Activated CD4-positive, alpha-beta T cell treated with anti-CD3 and anti-CD28 coated beads for 24 hours (primary cell): ENCODE data around the gene MIOS.
A peak's percentile ranks its signal among the peaks of the same experiment; 100 is the strongest.

Experiments used
- DNase-seq, 2 donors: peaks; one replicate each; pipeline ENCODE4 v3.0.0-alpha.2; 2020; ENCODE audit warnings: low read depth in 2 of 2

The MIOS gene

GRCh38 chr7:7566651-7567611, at the start of gene MIOS:
TSS of gene MIOS (plus strand) at chr7:7566884. CDS start at chr7:7572476, 5,592 bp downstream.
- peak; percentile 67 to 78 for DNase-seq

DNA sequence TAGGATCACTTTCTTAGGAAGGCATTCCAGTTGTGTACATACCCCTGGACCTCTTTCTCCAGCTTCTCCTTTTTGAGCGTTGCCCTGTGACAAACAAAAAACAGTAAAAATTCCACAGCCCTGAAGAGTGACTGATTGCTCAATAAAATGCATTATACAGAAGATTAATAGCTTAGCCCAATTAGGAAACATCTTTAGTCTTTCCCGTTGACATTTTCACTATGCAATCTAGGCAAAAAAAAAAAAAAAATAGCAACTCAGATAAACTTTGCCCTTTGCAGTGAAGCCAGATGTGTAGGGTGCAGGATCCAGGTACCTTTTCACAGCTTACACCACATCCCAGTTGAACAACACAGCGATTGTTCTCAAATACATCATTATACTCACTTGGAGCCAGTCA, 48.9 kb upstream of the MIOS start:
- no peak for DNase-seq

DNA sequence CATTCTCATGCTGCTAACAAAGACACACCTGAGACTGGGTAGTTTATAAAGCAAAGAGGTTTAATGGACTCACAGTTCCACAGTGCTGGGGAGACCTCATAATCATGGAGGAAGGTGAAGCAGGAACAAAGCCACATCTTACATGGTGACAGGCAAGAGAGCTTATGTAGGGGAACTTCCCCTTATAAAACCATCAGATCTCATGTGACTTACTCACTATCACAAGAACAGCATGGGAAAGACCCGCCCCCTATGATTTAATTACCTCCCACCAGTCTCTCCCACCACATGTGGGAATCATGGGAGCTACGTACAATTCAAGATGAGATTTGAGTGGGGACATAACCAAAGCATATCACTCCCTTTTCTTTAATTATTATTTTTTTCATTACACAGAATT, 47.6 kb upstream of the MIOS start:
- no peak for DNase-seq

- DNase-seq, result no peak
These were observed 47.2 kb upstream of the MIOS start for GRCh38 chr7:7519528-7519927.

DNA sequence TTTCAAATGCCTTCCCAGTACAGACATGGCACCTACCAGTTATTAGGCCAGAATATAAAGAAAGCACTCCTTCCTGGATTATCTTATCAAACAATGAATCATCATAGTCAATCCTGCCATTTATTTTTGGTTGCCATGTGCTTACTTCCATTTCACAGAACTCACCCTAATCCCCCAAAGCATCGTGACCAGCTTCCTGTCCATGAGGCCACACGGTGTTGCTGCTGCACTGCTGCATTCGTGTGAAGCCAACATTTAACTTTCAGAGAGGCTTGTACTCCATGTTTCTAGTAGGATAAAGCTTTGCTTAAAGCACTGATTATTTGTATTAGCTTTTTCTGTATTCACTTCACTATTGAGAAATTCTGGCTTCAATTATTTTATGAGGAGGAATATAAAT, 45.4 kb upstream of the MIOS start:
- DNase-seq, result no peak

- DNase-seq, result no peak
These were observed 44.3 kb upstream of the MIOS start for GRCh38 chr7:7522421-7522820.

- no peak for DNase-seq
These were observed 42.6 kb upstream of the MIOS start for GRCh38 chr7:7524121-7524520.

- DNase-seq, result no peak
These were observed 40.7 kb upstream of the MIOS start for GRCh38 chr7:7526006-7526405.

- no peak for DNase-seq
These were observed 39.6 kb upstream of the MIOS start for GRCh38 chr7:7527047-7527446.

DNA sequence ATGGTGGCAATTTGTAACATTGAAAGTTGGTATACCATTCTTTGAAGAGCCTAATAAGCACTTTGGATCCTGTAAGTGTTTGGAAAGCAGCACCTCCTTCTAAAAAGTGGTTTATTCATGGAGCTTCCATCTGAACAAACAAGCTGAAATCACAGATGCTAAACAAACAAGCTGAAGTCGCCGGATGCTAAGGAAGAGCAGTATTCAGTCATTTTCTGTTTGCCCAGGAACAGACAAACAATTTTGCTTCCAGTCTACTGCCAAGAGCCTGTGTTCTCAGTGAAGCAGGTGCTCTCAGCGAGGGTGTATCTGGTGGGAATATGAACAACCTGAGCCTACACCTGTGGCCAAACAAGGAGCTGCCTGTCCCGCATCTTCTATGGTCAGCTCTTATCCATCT, 37.4 kb upstream of the MIOS start:
- no peak for DNase-seq

- no peak for DNase-seq
These were observed 32.8 kb upstream of the MIOS start for GRCh38 chr7:7533831-7534430.

DNA sequence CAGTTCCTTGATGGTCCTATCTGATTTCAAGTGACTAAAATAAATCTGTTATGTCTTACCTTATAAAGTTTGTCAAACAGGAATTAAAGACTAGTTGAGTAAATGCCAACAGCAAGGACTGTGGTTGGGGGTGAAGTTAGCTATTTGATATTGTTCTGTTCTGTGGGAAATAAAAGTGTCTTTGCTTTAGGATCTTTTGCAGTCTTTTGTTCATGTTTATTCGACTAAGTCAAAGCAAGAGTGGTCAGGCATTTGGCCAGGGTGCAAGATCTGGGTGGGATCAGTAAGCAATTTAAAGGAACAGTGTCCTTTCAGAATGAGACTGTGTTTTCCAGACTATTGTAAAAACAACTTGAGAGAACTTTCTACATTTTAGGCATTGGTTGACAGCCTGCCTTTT, 31.0 kb upstream of the MIOS start, which contains the start of gene COL28A1:
COL28A1 (minus strand) TSS at position 183 of the 400 bp plus-strand sequence. CDS start 2,998 bp downstream, outside the sequence.
- no peak for DNase-seq

DNA sequence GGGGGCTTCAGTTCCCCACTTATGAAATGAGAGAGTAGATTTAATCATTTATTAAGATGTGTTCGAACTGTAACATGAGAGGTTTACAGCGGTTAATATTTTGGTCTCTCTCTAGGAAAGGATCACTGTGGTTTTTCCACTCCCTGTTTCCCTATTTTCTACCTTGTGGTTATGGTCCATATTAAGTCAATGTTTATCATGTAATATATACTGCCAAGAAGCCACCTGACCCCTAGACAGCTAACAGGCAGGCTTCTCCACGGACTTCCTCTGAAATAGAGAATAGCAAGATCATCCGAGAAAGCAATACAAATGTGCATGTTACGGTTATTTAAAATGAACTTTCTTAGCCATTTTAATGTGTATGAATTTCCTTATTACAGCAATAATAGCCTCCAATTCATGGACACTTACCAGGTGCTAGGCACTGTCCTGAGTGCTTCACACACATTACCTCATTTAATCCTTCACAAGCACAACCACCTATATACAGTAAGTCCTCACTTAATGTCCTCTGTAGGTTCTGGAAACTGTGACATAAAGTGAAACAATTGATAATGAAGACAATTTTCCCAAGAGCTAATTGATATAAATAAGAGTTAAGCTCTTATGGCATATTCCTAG, 30.2 kb upstream of the MIOS start:
- no peak for DNase-seq

DNA sequence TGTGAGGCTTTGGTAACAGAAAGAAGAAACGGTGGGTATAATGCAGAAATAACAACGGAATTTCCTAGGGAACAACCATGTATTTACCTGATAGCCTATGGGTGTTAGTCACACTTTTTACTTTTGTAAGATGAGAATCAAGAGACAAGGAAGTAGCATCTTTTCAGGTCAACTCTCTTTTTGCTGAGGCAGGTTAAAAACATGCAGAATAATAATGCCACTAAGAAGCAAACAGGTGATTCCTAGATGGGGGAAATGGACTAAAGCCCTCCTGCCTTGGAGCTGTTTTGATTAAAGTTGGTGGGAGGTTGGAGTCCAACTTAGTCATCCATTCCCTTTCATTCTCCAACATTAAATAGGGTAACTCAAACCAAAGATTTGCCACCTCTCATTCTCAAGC, 29.0 kb upstream of the MIOS start:
- no peak for DNase-seq

DNA sequence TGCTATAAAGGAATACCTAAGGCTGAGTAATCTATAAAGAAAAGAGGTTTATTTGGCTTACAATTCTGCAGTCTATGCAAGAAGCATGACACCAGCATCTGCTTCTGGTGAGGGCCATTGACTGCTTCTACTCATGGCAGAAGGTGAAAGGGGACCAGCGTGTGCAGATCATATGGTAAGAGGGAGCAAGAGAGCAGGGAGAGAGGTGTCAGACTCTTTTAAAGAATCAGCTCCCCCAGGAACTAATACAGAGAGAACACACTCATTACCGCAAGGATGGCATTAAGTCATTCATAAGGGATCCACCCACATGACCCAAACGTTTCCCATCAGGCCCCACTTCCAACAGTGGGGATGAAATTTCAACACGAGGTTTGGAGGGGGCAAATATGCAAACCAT, 27.5 kb upstream of the MIOS start:
- no peak for DNase-seq

DNA sequence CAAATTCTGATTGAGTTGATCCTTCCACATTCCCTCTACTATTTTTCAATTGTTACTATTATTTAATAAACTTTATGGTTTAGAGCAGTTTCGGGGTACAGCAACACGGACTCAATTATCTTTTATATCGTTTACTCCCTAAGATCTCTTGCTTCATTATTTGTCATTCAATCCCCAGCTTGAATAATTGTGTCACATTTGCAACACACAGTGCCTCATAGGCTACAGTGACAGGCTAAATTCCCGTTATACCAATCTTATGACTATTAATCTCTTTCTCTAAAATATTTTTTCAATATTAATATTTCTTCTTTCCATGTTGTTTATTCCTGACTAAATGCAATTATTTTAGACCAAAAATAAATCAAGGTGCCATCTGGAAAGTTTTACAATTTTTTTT, 27.0 kb upstream of the MIOS start:
- DNase-seq, result no peak

- DNase-seq, result no peak
These were observed 24.3 kb upstream of the MIOS start for GRCh38 chr7:7542251-7542835.

- no peak for DNase-seq
These were observed 18.3 kb upstream of the MIOS start for GRCh38 chr7:7548407-7548806.

- no peak for DNase-seq
These were observed 16.0 kb upstream of the MIOS start for GRCh38 chr7:7550663-7551062.

DNA sequence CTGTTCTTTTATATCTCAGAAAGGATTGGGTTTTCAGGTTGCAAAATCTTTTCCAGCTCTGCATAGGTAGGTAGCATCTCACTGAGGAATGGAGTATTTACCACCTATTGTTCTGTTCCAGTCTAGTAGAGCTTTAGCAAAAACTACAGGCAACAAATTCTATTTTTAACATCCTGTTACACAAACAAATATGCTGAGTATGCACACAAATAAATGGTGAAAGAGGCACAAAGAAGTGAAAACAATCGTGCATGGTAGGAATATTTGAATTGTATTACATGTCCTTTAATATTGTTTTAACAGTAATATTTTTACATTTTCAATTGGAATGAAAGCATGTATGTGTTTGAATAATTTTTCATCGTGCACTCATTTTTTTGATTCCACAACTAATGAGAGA, 14.5 kb upstream of the MIOS start:
- no peak for DNase-seq

- no peak for DNase-seq
These were observed 13.3 kb upstream of the MIOS start for GRCh38 chr7:7553386-7553785.

- no peak for DNase-seq
These were observed 12.7 kb upstream of the MIOS start for GRCh38 chr7:7554021-7554432.
